ENCODE measurements around the gene PEMT. TPM values are rescaled to one million over a fixed set of nuclear protein-coding genes. Genes with fewer than 3 reads are reported as not detected.

Gene PEMT
- total RNA-seq, 1 donor from 2014 or later, result 87.2 TPM

GRCh38 chr17:17577373-17577772, 14.1 kb downstream of the PEMT start:
- Histone ChIP-seq H3K36me3 (ENCODE audit: control insufficient read depth, insufficient read depth, low read length) (no peaks in the 10 kb centered on the region), H3K4me3 (ENCODE audit: low read depth, low read length) (no peak overlapping the region), H3K27me3 (ENCODE audit: control insufficient read depth, insufficient read depth, low read length) (no peaks in the 10 kb centered on the region)
- no peak for DNase-seq (ENCODE audit: low read depth)
- TF ChIP-seq, protein P1, sequence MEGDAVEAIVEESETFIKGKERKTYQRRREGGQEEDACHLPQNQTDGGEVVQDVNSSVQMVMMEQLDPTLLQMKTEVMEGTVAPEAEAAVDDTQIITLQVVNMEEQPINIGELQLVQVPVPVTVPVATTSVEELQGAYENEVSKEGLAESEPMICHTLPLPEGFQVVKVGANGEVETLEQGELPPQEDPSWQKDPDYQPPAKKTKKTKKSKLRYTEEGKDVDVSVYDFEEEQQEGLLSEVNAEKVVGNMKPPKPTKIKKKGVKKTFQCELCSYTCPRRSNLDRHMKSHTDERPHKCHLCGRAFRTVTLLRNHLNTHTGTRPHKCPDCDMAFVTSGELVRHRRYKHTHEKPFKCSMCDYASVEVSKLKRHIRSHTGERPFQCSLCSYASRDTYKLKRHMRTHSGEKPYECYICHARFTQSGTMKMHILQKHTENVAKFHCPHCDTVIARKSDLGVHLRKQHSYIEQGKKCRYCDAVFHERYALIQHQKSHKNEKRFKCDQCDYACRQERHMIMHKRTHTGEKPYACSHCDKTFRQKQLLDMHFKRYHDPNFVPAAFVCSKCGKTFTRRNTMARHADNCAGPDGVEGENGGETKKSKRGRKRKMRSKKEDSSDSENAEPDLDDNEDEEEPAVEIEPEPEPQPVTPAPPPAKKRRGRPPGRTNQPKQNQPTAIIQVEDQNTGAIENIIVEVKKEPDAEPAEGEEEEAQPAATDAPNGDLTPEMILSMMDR (IDR thresholded peaks at IDR 0.05; ENCODE audit: insufficient read depth, low read length, poor library complexity, severe bottlenecking), result no peak

DNA sequence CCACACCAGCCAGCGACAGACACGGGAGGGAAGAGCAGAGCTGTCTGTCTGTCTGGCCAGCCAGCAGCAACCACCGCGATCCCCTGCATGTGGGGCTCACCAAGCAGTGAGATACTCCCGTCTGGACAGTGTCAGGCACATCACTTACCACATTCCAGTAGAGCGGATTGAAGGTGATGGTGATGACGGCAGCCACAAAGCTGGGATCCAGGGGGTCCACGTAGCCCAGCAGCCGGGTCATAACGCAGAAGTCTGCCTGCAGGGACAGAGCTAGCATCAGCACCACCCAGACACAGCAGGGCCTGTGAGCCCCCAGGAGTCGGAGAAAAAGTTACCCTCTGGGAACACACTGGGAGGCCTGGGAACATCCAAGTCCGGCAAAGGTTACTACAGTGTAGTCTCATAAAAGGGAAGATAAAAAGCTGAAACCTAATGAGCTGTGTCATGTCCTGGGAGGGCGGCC, 14.7 kb downstream of the PEMT start:
- DNase-seq (ENCODE audit: low read depth), result no peak
- H3K36me3 ChIP-seq (ENCODE audit: control insufficient read depth, insufficient read depth, low read length), result no peaks in the 10 kb centered on the region
- no peaks in the 10 kb centered on the region for H3K27me3 ChIP-seq (ENCODE audit: control insufficient read depth, insufficient read depth, low read length)
- TF ChIP-seq, protein P1 (IDR thresholded peaks at IDR 0.05; ENCODE audit: insufficient read depth, low read length, poor library complexity, severe bottlenecking), result no peak
- H3K4me3 ChIP-seq (ENCODE audit: low read depth, low read length), result no peak overlapping the region

DNA sequence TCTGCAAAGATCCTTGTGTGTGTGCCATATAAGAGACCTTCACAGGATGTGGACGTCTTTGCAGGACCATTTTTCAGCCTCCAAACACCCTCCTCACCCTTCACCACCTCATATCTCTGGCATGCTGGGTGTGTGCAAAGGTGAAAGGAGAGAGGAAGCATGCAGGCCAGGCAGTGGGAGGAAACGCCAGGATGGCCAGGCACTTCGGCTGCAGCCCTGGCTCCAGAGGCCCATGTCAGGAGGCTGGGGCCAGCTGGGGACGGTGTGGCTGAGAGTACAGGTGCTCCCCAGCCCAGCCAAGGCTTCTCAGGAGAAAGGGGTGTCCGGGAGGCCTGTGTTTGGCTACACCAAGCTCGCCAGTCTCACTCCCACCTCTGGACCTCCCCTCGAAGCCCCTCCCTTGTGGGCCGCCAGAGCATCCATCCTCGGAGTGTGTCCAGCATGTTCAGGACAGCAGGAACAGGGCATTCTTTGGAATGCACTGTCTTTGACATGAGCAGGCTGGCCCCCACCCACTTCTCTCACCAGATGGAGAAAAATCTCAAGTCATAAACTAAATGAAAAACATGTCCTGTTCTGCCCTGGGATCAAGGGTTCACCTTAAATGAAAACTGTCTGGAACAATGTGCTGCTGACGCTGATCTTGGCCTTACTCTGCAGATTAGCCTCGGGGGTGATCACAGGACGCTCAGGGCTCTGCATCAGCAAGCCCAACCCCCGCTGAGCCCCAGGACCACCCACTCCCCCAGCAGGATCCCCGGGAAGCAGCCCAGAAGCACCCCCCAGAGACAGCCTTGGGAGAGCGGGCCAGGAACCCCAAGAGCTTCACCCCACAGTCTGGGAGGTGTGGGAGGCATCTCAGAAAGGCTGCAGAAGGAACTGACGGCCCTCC, 15.9 kb downstream of the PEMT start:
- H3K36me3 ChIP-seq (ENCODE audit: control insufficient read depth, insufficient read depth, low read length), result no peaks in the 10 kb centered on the region
- TF ChIP-seq, protein P1 (IDR thresholded peaks at IDR 0.05; ENCODE audit: insufficient read depth, low read length, poor library complexity, severe bottlenecking), result no peak
- no peak for DNase-seq (ENCODE audit: low read depth)

GRCh38 chr17:17573912-17574311, 17.6 kb downstream of the PEMT start:
- Histone ChIP-seq H3K27me3 (ENCODE audit: control insufficient read depth, insufficient read depth, low read length) (no peaks in the 10 kb centered on the region), H3K36me3 (ENCODE audit: control insufficient read depth, insufficient read depth, low read length) (no peaks in the 10 kb centered on the region), H3K4me3 (ENCODE audit: low read depth, low read length) (no peak overlapping the region)
- TF ChIP-seq, protein P1 (IDR thresholded peaks at IDR 0.05; ENCODE audit: insufficient read depth, low read length, poor library complexity, severe bottlenecking), result no peak
- DNase-seq (ENCODE audit: low read depth), result no peak

More for the DNA sequence above, 15.9 kb downstream of the PEMT start:
- H3K4me3 ChIP-seq (ENCODE audit: low read depth, low read length), result no peak overlapping the region
- no peaks in the 10 kb centered on the region for H3K27me3 ChIP-seq (ENCODE audit: control insufficient read depth, insufficient read depth, low read length)

DNA sequence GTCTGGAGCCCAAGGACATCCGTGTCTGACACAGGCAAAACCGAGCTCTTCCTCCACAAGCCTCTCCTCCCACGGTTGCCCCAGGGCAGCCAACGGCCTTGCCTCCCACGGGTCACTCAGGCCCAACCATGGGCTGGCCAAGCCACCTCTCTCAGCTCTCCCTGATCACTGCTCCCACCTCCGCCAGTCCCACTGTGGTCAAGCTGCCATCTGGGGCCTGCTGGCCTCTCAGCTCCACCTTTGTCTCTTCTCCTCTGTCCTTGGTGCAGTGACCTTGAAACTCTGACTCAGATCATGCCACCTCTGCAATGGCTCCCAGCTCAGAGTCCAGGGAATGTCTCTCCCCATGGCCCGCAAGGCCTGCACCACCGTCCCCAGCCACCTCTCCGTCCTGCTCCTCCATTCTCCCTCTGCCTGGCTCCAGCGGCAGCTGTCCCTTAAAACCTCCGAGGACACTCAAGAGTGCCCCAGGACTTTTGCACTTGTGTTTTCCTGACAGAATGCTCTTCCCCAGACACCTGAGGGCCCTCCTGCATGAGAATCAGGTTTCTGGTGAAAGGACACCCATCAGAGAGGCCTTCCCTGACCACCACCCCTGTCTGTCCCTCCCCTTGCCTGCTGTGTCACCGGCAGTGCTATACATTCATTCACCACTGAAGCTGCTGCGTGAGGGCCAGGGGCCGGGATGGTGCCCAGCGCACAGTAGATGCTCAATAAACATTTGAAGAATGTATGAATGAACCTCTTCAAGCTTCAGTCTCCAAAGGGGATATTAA, 19.3 kb downstream of the PEMT start:
- TF ChIP-seq, protein P1 (IDR thresholded peaks at IDR 0.05; ENCODE audit: insufficient read depth, low read length, poor library complexity, severe bottlenecking), result no peak
- no peak for DNase-seq (ENCODE audit: low read depth)

More for the DNA sequence above, 19.3 kb downstream of the PEMT start:
- Histone ChIP-seq H3K27me3 (ENCODE audit: control insufficient read depth, insufficient read depth, low read length) (no peaks in the 10 kb centered on the region), H3K36me3 (ENCODE audit: control insufficient read depth, insufficient read depth, low read length) (no peaks in the 10 kb centered on the region), H3K4me3 (ENCODE audit: low read depth, low read length) (no peak overlapping the region)
